SKM-1 (cell line): ENCODE measurements around the gene CRTAP.
A peak's percentile ranks its signal among the peaks of the same experiment; 100 is the strongest.
"Not testable (repeated sequence)": the region's sequence is repeated elsewhere in the genome, so short reads cannot be mapped to it uniquely, and the experiment has no call there.

Experiments used
- DNase-seq: peaks from one replicate; lab custom pipeline; 2025; ENCODE audit not compliant: unreplicated experiment; lab: John Stamatoyannopoulos, UW

Gene CRTAP

GRCh38 chr3:33173103-33173502, 59.3 kb downstream of the CRTAP start:
- DNase-seq, result no peak

DNA sequence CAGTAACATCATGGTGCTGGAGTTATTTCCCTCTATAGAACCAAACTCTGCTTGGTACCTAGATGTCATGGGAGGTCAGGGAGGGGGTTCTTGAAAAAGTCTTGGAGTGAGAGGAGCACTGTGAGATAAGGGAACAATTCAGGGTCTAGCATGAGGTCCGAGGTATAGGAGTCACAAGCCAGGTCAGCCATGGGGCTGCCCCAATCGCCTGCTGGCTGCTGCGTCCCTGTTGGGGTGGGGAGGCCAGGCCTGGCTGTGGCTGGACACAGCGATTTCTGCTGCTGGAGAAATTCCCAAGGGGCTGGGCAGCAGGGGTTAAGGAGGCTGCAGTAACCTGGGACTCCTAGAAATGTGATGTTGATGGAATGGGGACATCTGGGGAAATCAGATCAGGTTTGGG, 59.9 kb downstream of the CRTAP start:
- DNase-seq, result no peak

DNA sequence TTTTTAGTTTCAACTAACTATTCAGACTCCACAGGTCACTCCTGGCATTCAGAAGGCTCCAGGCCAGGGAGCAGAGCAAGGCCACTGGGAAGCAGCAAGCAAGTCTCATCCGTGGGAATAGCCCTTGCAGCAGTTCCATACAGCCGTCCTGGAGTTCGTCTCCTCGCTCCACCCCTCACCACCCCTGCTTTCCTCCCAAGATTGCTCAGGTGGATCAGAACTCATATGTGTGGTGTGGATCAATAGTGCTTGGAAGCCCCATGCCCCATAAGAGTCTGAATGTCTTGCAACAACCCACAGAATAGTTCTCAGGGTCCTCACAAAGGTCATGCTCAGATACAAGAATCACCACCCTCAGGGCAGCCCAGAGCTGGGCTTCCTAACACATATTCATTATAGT, 60.3 kb downstream of the CRTAP start:
- no peak for DNase-seq

DNA sequence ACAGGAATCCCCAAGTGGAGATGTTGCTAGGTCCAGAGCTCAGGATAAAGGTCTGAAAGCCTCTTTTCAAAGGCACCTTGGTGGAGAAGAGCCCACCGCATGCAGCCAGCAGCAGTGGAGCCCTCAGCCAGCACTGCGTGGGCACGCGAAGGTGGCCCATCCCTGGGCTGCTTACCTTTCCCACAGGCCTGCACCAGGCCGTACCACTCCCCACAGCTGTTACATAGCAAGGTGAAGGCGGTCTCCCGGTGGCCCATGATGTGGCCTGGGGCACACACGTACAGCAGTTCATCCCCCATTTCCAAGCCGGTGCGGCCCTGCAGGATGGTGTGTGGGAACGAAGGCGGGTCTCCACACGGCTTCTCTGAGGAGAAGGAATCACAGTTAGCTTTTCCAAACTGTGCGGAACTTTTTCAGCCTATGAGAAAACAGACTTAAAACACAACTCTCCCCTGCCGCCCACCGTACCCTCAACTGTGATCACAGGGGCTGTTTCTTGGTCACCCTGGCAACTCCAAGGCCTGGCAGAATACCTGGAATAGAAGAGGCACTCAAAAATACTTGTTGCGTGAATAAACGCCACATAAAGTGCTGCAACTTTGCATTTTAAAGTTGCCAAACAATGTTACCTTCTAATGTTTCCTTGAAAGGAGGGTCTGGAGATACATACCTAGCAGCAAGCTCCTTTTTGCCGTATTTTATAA, 61.0 kb downstream of the CRTAP start:
- no peak for DNase-seq

- no peak for DNase-seq
Observed at GRCh38 chr3:33179132-33179531, 65.3 kb downstream of the CRTAP start.

- DNase-seq, result no peak
Observed at GRCh38 chr3:33181229-33181628, 67.4 kb downstream of the CRTAP start.

- DNase-seq, result not testable (repeated sequence)
Observed at GRCh38 chr3:33181641-33182040, 67.8 kb downstream of the CRTAP start.

DNA sequence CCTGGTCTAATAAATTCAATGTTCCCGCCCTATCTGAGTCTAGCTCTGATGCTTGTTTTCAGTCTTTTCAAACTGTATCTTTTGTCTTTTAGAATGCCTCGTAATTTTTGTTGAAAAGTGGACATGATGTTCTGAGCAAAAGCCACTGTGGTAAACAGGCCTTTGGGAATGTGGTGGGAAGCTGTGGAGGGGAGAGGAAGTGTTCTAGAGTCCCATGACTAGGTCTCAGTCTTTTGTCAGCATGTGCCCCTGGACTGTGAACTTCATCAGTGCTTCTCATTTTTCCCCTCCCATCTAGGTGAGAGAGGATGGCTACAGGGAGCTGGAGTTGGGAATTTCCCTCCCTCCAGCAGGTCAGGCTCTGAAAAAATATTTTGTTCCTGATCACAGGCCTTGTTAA, 71.0 kb downstream of the CRTAP start:
- no peak for DNase-seq

- DNase-seq, result no peak
Observed at GRCh38 chr3:33186524-33187367, 72.9 kb downstream of the CRTAP start.

GRCh38 chr3:33187368-33187634, 73.5 kb downstream of the CRTAP start:
- DNase-seq, result no peak

- DNase-seq, result peak; percentile 19
Observed at GRCh38 chr3:33194303-33194702, 80.5 kb downstream of the CRTAP start.

- DNase-seq, result no peak
Observed at GRCh38 chr3:33196538-33196937, 82.7 kb downstream of the CRTAP start.
